DMS 273 (cell line): Measurements from ENCODE around the gene DENND1C.
"Not testable (repeated sequence)": the region's sequence is repeated elsewhere in the genome, so short reads cannot be mapped to it uniquely, and the experiment has no call there.

Source experiments
- DNase-seq: peaks from one replicate; lab custom pipeline; 2025; ENCODE audit not compliant: unreplicated experiment; lab: John Stamatoyannopoulos, UW

Gene DENND1C

DNA sequence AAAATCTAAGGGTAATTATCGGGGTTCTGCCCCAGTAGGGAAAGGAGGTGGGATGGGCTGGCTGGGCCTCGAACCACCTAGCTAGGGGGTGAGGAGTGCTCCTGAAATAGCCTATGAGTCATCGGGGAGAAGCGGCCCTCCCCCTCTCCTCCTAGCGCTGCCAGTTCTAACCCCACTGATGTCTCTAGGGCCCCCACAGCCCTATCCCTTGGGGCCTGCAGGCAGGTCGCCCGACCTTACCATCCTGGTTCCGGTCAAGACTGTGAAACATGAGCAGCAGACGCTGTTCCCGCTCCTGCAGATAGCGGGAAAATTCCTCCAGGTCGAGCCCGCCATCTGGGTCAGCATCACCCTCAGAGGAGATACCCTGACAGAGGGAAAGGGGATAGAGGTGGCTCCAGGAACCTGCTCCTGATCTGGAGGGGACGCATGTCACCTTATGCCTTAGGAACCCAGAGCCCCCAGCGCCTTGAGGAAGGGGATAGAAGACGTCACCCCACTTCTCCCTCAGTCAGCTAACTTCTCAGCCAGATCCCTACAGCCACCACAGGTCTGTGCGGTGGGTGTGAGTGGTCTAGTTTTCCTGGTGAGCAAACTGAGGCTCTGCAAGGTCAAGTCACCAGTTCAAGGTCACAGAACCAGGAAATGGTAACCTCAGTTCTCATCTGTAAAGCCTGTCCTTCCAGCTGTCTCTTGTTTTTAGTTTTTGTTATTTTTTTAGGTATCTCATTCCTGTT lies 23.5 kb downstream of the DENND1C start:
- no peak for DNase-seq

DNA sequence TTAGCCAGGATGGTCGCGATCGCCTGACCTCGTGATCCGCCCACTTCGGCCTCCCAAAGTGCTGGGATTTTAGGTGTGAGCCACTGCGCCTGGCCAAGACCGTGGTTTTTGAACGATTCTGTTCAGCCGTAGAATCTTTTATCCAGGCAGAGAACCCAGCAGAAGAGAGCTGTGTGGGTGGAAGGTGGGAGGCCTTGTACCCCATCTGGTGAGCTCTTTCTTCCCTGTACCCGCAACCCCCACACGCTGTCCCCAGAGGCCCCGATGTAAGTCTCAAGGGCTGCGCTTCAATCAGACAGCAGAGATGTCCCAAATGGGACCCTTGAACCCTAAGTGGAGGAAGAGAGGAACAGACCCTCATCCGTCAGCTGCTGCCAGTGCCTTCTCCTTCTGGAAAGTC lies 25.7 kb downstream of the DENND1C start:
- no peak for DNase-seq

DNA sequence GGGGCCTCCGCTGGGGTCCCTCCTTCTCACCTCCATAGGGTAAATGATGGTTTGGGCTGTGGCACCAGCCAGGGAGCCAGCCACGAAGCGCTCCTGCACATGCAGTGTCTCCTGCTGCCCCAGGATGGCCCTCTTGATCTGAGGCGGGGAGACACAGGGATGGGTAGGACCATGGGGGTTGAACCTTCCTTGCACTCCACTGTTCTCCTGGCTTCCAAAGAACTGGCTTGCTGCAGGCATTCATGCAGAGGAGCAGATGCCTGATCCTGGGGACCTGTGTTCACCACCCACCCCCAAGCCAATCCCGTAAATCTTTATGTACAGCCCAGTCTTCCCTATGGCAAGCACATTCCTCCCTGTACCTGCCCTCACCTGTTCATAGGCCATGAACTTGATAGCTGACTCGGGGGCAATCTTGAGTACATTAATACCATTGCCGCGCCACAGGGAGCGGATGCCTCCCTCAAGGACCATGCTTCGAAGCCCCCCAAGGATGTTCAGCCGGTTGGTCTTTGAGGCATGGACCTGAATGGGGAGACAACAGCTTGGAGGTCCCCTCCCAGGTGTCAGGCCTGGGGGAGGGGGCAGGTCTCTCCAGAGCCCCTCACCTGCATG lies 27.5 kb downstream of the DENND1C start:
- no peak for DNase-seq

DNA sequence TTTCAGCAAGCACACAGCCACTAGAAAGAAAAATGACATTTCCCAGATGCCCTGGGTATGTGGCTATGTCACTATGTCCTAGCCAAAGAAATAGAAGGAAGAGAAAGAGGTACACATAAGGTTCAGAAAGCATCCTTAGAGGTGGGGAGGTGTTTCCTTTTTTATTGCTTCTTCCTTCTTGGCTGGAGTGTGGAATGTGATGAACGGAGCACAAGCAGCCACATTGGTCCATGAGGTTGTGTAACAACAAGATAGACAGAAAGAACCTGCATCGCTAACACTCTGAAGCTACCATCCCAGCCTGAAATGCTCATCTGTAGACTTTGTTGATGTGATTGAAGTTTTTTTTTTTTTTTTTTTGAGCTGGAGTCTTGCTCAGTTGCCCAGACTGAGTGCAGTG lies 28.7 kb downstream of the DENND1C start:
- no peak for DNase-seq

DNA sequence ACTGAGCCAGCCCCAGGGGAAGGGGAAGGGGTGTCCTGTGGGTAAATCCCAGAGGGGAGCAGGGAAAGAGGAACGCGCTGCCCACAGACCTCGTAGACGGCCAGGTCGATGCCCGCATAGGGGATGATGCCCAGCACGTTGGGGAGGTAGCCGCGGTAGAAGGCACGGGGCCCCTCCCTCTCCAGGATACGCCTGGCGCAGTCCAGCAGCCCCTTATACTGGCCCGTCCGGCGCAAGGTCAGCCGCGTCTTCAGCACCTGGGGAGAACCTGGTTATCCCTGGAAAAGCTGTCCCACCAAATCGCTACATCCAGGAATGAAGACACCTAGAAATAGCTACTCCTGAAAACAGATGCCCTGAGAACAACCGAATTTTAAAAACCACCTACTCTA lies 29.4 kb downstream of the DENND1C start:
- DNase-seq = no peak

DNA sequence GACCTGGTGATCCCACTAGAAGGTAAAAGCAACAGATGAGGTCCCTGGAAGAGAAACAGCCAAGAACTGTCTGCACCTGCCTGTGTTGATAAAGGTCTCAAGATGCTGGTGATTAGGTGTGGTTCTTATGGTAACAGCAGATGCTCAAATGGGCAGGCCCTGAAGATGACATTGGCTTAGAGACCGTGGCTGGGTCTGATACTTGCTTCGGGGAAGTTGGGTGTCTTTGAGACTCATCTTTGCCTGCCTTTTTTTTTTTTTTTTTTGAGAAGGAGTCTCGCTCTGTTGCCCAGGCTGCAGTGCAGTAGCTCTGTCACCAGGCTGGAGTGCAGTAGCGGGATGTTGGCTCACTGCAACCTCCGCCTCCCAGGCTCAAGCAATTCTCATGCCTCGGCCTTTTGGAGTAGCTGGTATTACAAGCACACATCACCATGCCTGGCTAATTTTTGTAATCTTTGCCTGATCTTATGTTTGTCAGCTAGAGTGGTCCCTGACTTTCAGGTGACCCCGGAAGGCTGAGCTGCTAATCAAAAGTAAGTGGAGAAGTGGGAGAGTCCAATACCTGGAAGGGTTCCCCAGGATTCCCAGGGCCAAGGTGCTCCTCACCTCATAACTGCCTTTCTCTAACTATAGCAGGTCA lies 29.9 kb downstream of the DENND1C start:
- DNase-seq = no peak

DNA sequence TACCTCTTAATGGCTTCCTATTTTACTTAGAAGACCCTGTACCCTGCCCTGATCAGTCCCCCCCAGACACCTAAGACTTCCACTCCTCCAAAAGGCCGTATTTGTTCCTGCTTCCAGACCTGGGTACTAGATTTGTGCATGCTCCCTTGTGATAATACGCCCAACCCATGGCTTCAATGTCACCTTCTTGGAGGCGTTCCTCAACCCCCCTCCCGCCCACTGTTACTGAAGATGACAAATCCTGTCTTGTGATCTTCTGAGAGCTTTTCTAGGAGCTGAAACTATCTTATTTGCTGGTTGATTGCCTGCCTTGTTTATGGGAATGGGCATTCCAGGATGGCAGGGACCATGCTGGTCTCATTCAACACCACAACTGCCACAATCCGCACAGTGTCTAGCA lies 31.4 kb downstream of the DENND1C start:
- no peak for DNase-seq

DNA sequence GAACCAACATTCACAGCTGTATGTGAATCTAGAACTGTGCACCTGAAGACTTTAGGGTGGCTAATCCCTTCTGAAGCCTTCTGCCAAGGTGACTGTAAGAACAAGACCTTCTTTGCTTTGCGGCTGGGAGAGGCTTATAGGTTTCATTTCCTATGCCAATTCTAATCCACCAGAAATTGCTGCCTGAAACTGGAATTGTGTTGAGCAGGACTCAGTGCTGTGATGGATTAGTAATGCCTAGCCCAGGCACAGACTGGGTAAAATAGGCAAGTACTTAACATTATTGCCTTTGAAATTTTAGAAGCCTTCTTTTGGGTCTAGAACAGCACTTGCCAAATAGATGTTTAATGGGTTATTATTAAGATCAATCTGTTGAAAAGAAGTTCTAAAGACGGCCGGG lies 33.5 kb downstream of the DENND1C start:
- no peak for DNase-seq

DNA sequence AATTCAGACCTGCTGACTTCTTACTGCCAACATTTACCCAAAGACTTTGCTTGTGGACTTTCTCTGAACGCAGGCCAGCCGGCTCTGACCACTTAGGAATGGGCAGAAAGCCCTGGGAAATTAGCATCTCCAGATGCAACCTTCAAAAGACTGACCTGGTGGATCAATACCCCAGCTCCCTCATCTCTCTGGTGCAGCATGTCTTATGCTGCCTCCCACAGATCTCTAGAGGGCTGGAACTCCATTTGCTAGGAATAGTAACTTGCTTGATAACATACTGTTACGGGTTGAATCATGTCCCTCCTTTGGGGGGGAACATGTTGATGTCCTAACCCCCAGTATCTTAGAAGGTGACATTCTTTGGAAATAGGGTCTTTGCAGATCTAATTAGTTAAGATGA lies 35.1 kb downstream of the DENND1C start:
- no peak for DNase-seq

DNA sequence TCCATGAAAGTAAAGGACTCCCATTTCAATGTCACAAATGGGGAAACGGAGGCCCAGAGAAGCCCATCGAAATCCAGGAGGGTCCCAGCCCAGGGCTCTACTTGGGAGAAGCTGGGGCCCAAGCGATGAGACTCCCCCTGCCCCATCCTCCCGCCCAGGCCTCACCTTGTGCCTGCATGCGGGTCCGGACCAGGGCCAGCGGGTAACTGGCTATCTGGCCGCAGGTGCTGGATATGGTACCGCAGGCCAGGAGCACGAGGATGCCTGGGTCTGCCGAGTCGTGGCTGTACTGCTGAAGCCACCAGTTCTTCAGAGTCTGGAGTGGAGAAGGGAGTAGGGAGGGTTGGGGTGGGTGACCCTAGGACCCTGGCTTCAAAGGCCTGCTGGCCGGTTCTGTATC lies 37.6 kb downstream of the DENND1C start:
- no peak for DNase-seq

DNA sequence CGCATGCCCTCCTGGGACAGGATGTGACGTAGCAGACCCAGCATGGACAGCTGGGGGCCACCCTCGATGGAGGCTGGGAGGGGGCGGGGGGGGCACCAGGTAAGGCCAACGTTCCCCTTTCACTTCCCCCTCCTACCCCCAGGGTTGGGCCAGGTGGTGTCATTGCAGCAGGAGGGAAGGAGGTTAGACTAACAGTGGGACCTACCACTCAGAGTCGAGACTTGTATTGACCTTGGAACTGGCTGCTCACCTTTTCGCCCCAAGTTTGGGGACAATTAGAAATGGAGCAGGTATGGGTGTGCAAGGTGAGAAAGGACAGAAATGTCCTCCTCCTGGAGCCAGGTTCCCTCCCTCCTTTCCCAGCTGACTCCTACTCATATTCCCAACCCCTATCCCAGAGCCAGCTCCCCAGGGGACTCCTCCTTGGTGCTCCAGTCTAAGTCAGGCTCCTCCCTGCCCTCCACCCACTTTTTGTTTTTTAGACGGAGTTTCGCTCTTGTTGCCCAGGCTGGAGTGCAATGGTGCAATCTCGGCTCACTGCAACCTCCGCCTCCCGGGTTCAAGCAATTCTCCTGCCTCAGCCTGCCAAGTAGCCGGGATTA lies 39.4 kb downstream of the DENND1C start:
- DNase-seq = no peak

DNA sequence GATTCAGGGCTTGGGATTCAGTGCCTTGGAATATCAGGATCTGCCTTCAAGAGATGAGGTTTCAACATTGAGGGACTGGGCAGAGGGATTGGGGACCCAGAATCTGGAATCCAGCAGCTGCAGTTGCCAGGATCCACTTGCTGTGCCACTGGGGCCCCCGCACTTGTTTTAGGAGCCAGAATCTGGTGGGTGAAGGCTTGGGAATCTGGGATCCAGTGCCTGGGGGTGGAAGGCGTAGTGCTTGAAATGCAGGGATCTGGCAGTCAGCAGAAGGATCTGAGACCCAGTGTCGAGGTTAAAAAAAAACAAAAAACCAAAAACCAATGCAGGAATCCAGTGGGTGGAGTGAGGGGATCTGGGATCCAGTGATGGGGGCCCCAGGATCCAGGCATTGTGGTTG lies 40.7 kb downstream of the DENND1C start:
- no peak for DNase-seq

DNA sequence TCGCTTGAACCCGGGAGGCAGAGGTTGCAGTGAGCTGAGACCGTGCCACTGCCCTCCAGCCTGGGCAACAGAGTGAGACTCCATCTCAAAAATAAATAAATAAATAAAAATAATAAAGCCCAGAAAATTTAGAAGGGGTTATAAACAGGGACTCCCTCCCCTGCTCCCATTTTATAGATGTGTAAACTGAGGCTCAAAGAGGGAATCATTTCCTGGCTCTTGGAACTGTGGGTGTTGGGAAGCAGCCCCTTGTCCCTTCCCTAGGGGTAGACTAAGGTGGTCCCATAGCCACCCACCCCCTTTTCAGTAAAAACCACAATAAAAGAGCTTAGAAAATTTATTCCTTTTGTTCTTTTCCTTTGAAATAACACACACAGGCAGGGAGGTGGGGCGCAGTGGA lies 41.8 kb downstream of the DENND1C start:
- DNase-seq = no peak

DNA sequence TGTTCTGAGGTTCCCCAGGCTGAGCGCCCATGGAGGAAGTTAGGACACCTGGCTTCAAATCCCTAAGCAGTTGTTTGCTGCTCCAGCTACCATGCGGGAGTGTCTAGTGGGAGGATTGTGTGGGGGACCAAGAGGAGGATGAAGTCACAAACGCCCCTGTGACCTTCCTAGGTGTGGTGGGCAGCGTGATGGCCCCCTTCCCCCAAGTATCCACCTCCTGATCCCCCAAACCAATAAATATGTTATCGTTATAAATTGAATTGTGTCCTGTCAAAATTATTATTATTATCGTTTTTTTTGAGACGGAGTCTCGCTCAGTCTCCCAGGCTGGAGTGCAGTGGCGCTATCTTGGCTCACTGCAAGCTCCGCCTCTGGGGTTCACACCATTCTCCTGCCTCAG lies 47.9 kb downstream of the DENND1C start, which contains the start of gene SLC25A41:
Gene SLC25A41, minus strand, starts transcription at position 101 of the 400 bp plus-strand sequence. Its CDS starts 70 bp downstream, at position 31.
- no peak for DNase-seq

DNA sequence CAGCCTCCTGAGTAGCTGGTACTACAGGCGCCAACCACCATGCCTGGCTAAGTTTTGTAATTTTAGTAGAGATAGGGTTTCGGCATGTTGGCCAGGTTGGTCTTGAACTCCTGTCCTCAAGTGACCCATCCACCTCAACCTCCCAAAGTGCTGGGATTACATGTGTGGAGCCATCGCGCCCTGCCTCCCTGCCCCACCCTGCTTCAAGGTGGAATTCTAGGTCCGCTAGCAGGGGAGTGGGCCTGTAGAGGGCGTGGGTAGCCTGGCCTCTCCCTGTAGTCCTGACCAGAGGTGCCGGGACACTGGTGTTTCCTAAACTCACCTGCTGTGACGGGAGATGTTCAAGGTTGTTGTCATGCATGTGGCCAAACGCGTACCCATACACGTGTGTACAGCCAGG lies 48.4 kb downstream of the DENND1C start:
- DNase-seq = no peak

DNA sequence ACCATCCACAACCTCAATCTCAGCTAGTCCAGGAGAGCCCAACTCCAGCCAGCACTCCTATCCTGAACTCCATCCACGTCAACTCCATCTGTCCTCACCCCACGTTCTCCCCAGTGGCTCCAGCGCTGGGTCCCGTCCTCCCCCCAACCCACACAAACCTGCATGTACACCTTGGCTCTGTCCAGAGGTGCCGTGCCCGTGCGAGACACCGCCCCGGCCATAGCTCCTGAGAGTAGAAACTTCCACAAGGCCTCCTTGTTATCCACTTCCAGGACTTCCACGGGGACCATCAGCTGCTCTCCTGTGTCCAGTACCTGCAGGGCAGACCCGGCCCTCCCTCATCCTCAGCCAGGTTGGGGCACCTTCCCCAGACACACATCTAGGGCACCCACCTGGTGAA lies 49.7 kb downstream of the DENND1C start:
- no peak for DNase-seq

DNA sequence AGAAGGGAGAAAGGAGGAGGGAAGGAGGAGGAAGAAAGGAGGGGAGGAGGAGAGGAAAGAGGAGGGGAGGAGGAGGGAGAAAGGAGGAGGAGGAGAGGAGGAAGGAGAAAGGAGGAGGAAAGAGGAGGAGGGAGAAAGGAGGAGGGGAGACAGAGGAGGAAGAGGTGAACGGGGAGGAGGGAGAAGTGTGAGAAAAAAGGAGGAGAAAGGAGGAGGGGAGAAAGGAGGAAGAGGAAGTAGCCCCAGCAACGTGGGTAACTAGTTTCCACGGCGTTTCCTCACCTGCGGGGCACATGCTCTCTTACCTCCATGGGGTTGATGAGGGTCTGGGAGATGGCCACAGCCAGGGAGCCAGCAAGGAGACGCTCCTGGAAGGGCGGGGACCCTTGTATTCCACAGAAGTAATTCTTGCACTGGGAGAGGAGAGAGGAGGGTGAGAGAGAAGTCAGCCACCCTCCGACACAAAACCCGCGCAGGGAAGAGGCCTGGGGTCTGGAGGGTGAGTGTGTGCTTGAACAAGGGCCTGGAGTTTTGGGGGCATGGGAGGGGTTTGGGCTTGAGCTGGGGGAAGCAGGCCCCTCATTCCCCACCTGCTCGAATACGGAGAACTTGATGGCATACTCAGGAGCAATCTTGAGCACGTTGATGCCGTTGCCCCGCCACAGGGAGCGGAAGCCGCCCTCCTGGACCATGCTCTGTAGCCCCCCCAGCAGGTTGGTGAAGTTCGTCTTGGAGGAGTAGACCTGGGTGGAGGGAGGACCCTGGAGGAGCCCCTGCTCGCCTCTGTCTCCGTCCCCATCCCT lies 52.0 kb downstream of the DENND1C start:
- peak; percentile 33 for DNase-seq

DNA sequence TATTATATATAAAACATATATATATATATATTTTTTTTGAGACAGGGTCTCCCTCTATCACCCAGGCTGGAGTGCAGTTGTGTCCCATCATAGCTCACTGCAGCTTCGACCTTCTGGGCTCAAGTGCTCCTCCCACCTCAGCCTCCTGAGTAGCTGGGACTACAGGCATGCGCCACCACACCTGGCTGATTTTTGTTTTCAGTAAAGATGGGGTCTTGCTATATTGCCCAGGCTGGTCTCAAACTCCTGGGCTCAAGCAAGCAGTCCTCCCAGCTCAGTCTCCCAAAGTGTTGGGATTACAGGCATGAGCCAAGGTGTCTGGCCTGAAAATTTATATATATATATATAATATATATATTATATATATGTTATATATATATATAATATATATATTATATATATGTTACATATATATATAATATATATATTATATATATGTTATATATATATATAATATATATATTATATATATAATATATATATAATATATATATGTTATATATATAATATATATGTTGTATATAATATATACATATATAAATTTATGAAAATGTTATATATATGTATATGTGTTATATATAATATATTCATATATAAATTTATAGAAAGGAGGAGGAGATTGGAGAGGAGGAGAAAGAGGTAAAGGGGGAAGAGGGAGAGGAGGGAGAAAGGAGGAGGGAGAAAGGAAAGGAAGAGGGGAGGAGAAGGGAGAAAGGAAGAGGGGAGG lies 52.7 kb downstream of the DENND1C start:
- DNase-seq = not testable (repeated sequence)

DNA sequence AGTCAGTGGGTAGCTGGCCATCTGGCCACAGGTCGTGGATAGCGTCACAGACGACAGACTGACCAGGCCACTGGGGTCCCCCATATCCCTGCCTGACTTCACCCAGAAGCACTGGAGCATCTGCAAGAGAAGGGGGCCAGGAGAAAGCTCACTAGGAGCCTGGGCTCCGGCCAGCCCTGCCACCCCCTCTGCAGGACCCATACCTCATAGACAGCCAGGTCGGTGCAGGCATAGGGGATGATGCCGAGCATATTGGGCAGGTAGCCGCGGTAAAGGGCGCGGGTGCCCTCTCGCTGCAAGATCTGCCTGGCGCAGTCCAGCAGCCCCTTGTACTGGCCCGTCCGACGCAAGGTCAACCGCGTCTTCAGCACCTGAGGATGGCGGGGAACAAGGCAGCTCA lies 54.5 kb downstream of the DENND1C start:
- DNase-seq = no peak
